ENCODE data around the gene ERO1B.

Gene ERO1B

DNA sequence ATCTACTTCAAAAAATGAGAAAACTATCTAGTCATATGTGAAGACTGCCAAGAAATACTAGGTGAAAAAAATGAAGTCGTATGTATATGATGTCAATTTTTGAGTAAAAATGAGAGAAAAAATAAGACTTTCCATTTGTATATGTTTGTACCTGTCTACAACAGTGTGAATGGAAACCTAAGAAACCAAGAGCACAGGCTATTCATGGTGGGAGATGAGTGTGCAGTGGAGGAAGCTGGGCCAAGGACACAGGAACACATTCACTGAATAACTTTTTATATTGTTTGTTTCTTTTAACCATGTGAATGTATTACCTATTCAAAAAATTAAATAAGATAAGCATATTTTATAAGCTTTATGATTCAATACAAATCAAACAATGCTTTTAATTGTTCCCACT is 67.0 kb downstream of the ERO1B start:
- TF ChIP-seq, protein P1, sequence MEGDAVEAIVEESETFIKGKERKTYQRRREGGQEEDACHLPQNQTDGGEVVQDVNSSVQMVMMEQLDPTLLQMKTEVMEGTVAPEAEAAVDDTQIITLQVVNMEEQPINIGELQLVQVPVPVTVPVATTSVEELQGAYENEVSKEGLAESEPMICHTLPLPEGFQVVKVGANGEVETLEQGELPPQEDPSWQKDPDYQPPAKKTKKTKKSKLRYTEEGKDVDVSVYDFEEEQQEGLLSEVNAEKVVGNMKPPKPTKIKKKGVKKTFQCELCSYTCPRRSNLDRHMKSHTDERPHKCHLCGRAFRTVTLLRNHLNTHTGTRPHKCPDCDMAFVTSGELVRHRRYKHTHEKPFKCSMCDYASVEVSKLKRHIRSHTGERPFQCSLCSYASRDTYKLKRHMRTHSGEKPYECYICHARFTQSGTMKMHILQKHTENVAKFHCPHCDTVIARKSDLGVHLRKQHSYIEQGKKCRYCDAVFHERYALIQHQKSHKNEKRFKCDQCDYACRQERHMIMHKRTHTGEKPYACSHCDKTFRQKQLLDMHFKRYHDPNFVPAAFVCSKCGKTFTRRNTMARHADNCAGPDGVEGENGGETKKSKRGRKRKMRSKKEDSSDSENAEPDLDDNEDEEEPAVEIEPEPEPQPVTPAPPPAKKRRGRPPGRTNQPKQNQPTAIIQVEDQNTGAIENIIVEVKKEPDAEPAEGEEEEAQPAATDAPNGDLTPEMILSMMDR (IDR thresholded peaks at IDR 0.05; ENCODE audit: control insufficient read depth, extremely low read depth, insufficient read depth): no peak
- no peak overlapping the region for H3K4me3 ChIP-seq (ENCODE audit: low read depth, low read length)
- DNase-seq (ENCODE audit: low read depth): no peak

DNA sequence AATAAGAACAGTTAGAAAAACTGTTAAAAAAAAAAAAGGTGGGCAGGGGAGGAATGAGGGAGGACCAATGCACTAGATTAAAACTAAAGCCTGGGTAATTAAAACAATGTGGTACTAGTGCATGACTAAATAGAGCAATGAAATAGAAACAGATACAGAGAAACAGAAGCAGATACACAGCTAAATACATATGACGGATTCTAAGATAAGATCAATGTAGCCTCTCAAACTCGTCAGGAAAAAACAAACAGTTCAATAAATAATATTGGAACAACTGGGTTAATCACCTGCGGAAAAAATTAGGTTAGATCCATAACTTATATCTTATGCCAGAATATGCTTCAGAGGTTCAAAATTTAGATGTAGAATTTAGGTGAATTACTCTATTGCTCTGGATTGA is 68.2 kb downstream of the ERO1B start:
- H3K4me3 ChIP-seq (ENCODE audit: low read depth, low read length): no peak overlapping the region
- DNase-seq (ENCODE audit: low read depth): no peak
- TF ChIP-seq, protein P1 (IDR thresholded peaks at IDR 0.05; ENCODE audit: control insufficient read depth, extremely low read depth, insufficient read depth): no peak

DNA sequence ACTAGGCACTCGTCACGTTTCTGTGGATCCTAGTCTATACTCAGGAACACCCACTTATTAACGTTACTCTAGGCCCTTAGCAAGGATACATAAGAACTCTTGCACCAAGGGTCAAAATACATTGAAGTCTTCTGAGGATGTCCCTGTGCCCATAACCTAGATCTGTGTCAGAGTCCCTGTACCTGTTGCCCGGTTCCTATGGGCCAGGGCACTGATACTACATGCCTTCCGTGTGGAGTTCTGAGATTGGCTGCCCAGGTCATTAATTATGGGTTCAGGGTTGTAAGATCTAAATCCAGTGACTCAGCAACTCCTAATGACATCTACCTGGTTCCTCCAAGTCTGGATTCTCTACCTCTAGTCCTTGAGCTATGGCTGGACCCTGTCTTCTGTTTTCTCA is 69.9 kb downstream of the ERO1B start:
- TF ChIP-seq, protein P1 (IDR thresholded peaks at IDR 0.05; ENCODE audit: control insufficient read depth, extremely low read depth, insufficient read depth): no peak
- no peak overlapping the region for H3K4me3 ChIP-seq (ENCODE audit: low read depth, low read length)
- DNase-seq (ENCODE audit: low read depth): no peak

DNA sequence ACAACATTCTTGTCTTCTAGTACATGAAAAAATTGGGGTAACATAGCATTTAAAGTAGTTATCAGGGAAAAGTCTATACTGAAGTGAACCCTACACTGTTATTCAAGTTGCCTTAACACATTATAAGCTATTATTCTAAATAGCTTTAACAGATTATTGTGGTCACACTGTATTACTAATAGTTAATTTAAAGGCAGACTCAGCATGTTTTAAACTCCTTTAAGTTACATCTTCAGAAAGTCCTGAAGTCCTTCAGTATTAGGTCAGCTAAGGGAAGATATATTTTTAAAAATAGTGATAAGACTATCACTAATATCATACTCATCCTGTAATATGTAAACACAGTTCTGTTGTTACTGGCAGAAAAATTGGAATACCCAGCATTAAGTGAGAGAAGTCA is 72.0 kb downstream of the ERO1B start:
- TF ChIP-seq, protein P1 (IDR thresholded peaks at IDR 0.05; ENCODE audit: control insufficient read depth, extremely low read depth, insufficient read depth): no peak
- H3K4me3 ChIP-seq (ENCODE audit: low read depth, low read length): no peak overlapping the region
- DNase-seq (ENCODE audit: low read depth): no peak

DNA sequence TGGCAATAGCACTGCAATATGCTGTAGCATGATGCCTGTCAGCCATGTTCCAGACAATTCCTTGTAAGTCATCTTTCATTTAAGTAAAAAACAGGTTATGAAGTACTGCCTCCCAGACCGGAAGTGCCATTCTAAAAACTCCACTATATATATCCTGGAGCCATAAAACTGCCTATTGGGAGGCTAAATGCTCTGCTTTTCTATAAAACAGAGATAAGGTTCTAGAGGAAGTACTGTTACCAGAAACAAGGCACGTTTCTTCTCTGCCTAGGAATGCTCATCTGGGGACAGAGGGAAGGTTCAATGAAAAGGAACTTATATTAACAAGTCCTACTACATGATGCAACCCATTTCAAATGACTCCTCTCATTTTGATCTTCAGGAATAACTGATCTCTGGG is 72.6 kb downstream of the ERO1B start:
- TF ChIP-seq, protein P1 (IDR thresholded peaks at IDR 0.05; ENCODE audit: control insufficient read depth, extremely low read depth, insufficient read depth): no peak

DNA sequence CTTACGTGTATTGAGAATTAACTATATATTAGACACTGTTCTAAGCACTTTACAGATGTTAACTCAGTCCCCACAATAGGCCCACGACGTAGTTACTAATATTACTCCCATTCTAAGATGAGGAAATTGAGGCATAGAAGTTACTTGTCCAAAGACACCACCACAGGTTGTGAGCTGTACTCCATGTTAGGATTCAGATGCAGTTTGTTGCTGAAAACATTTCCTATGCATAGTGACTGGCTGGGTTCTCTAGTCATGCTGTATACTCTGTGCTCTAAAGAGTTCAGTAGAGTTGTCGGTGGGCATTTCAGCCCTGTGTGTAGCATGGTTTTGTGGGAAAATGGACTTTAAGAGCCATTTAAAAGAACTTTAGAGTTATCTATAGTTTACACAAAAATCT is 74.2 kb downstream of the ERO1B start:
- DNase-seq (ENCODE audit: low read depth): no peak
- no peak overlapping the region for H3K4me3 ChIP-seq (ENCODE audit: low read depth, low read length)
- TF ChIP-seq, protein P1 (IDR thresholded peaks at IDR 0.05; ENCODE audit: control insufficient read depth, extremely low read depth, insufficient read depth): no peak

More for the DNA sequence above, 72.6 kb downstream of the ERO1B start:
- DNase-seq (ENCODE audit: low read depth): no peak
- H3K4me3 ChIP-seq (ENCODE audit: low read depth, low read length): no peak overlapping the region

DNA sequence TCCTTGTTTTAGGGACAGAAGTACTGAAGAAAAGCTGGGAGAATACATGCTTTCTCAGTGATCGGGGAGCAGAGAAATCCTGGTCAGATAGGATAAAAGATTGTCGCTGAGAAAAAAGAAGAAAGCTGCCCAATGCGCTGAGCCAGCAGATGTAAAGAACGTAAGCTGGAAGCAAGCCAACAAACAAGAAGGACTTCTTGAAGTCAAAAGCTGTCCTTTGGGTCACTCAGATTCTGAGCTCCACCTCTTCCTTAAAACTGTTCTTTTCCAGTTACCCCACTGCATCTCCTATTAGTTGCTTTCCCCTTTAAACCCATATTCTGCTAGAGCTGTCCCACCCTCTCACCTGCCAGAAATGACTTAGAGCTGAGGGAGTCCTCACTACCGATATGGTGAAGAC is 74.6 kb downstream of the ERO1B start:
- no peak for DNase-seq (ENCODE audit: low read depth)
- TF ChIP-seq, protein P1 (IDR thresholded peaks at IDR 0.05; ENCODE audit: control insufficient read depth, extremely low read depth, insufficient read depth): no peak
- no peak overlapping the region for H3K4me3 ChIP-seq (ENCODE audit: low read depth, low read length)
